Left ventricle myocardium inferior (tissue), 1 donor: ENCODE measurements around the gene PRCD. TPM values are rescaled to one million over a fixed set of nuclear protein-coding genes. Genes with fewer than 3 reads are reported as not detected.

Source experiments
- DNase-seq: peaks from one replicate; pipeline ENCODE4 v3.0.0-alpha.2; 2020
- H3K27ac ChIP-seq: fragments of 200-600 bp; replicated peaks from 2 replicates; pipeline ENCODE4 v1.8.0; 2021
- H3K27me3 ChIP-seq: fragments of 200-600 bp; 2 replicates; pipeline ENCODE4 v1.8.0; 2021; ENCODE audit warnings: low read depth
- H3K36me3 ChIP-seq: fragments of 200-600 bp; 2 replicates; pipeline ENCODE4 v1.8.0; 2021
- H3K4me1 ChIP-seq: fragments of 200-600 bp; 2 replicates; pipeline ENCODE4 v1.8.0; 2021
- H3K4me3 ChIP-seq: fragments of 200-600 bp; 2 replicates; pipeline ENCODE4 v1.8.0; 2021; ENCODE audit warnings: mild to moderate bottlenecking, moderate library complexity
- H3K9me3 ChIP-seq: fragments of 200-600 bp; replicated peaks from 2 replicates; pipeline ENCODE4 v1.8.0; 2021
- CTCF ChIP-seq: fragments of 200-600 bp; IDR thresholded peaks from 2 replicates; pipeline ENCODE4 v1.8.0; 2021; ENCODE audit warnings: antibody characterized with exemption, mild to moderate bottlenecking, borderline replicate concordance
- intact Hi-C: fragments of 100-400 bp; cut with micrococcal nuclease; formaldehyde crosslinking; loops from one replicate; pipeline ENCODE4 v1.11.0; 2022
- long read RNA-seq: library from polyadenylated mRNA; unstranded; transcript quantifications from one replicate; pipeline ENCODE4 v2.0.0, GENCODE V29; 2021
- total RNA-seq: library from RNA; stranded (reverse); fragmentation: NEBNext Ultra II Directional; extraction: Animal tissue kit (Norgen Biotek cat#: 25700); gene quantifications from one replicate; pipeline ENCODE4 v1.2.1, GENCODE V29; 2021
- donor health status: DM: no; HTN: yes; CAD: no; lungs with severe emphysema.

Gene PRCD
- 3.9 TPM for total RNA-seq
- long read RNA-seq, partial matches to known transcripts: 1 of 2 reads
- long read RNA-seq, other reads (novel, unspliced or antisense): 1 of 2 reads

DNA sequence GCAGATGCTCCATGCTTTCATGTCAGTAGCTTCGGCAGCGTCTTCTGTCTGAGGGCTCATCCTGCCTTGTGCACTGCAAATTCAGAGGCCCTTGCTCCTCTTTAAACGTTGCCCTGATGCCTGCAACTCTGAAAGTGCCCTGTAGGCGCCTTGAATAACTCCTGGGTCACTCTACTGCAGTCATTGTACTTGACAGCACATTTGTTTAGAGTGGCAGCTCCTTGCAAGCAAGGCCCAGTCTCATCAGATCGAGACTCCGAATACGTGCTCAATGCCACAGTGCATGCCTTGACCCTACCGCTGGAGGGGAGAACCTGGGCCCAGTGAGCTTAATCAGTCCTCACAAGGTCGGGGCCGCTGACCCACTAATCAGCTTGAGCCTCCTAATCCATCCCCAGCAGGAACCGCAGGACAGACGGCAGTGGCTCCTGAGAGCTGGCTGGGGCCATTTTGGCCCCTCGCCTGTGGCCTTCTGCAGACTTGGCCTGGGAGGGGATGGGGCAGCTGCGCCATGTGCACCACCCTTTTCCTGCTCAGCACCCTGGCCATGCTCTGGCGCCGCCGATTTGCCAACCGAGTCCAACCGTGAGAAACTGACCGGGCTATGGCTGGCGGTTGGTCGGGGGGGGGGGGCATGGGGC lies at the start of gene PRCD:
Gene PRCD (plus strand): TSS at position 414 of the 641 bp plus-strand sequence. CDS start 98 bp downstream, at position 512.
- Histone ChIP-seq H3K36me3 (no peaks in the 10 kb centered on the region), H3K9me3 (no peaks in the 10 kb centered on the region), H3K27ac (peak within 1 kb of the TSS; percentile 93), H3K27me3 (peaks cover 18% of the 10 kb centered on the region), H3K4me3 (peak within 1 kb of the TSS; percentile 73), H3K4me1 (peaks cover 92% of the 10 kb centered on the region)
- TF ChIP-seq CTCF: no peak
- DNase-seq: peak; percentile 17
- intact Hi-C loops: no loop called here

GRCh38 chr17:76490112-76490710 lies 49.6 kb upstream of the PRCD start:
- no peak overlapping the region for H3K4me3 ChIP-seq
- intact Hi-C loops: no loop called here
- H3K4me1 ChIP-seq: peaks cover 53% of the 10 kb centered on the region
- H3K36me3 ChIP-seq: peaks cover 9% of the 10 kb centered on the region
- no peak for DNase-seq
- H3K27me3 ChIP-seq: no peaks in the 10 kb centered on the region
- no peaks in the 10 kb centered on the region for H3K9me3 ChIP-seq
- peak overlapping the region; percentile 23 for H3K27ac ChIP-seq
- no peak for TF ChIP-seq CTCF

GRCh38 chr17:76491271-76492122 lies 48.3 kb upstream of the PRCD start:
- H3K9me3 ChIP-seq: no peaks in the 10 kb centered on the region
- no peak for TF ChIP-seq CTCF
- peaks cover 55% of the 10 kb centered on the region for H3K4me1 ChIP-seq
- peaks cover 9% of the 10 kb centered on the region for H3K36me3 ChIP-seq
- intact Hi-C loops: no loop called here
- H3K27ac ChIP-seq: peak overlapping the region; percentile 84
- DNase-seq: no peak
- no peaks in the 10 kb centered on the region for H3K27me3 ChIP-seq
- H3K4me3 ChIP-seq: peak overlapping the region; percentile 41

- DNase-seq: no peak
- Histone ChIP-seq H3K36me3 (peaks cover 5% of the 10 kb centered on the region), H3K27ac (peak overlapping the region; percentile 84), H3K4me1 (peaks cover 64% of the 10 kb centered on the region), H3K27me3 (no peaks in the 10 kb centered on the region), H3K9me3 (no peaks in the 10 kb centered on the region), H3K4me3 (peak overlapping the region; percentile 41)
- intact Hi-C loops: no loop called here
- no peak for TF ChIP-seq CTCF
Observed at GRCh38 chr17:76492123-76492988, 47.5 kb upstream of the PRCD start.
